ENCODE results near the gene SNAPC3.
"Not testable (repeated sequence)": the region's sequence is repeated elsewhere in the genome, so short reads cannot be mapped to it uniquely, and the experiment has no call there.

The SNAPC3 gene

GRCh38 chr9:15400281-15400941 lies 22.3 kb upstream of the SNAPC3 start:
- Mint-ChIP-seq H3K4me1 (ENCODE audit: low read depth in 2 of 2) (no peaks in the 10 kb centered on the region), H3K36me3 (ENCODE audit: insufficient read depth) (no peaks in the 10 kb centered on the region), H3K27ac (no peak overlapping the region), H3K27me3 (no peaks in the 10 kb centered on the region), H3K4me3 (no peak overlapping the region), H3K9me3 (no peaks in the 10 kb centered on the region)
- DNase-seq (no peak), ATAC-seq (replicated peaks) (no peak)

GRCh38 chr9:15401266-15401665 lies 21.4 kb upstream of the SNAPC3 start:
- no peaks in the 10 kb centered on the region for H3K9me3 Mint-ChIP-seq

GRCh38 chr9:15403155-15403554 lies 19.5 kb upstream of the SNAPC3 start:
- no peak overlapping the region for H3K27ac Mint-ChIP-seq
- H3K4me1 Mint-ChIP-seq (ENCODE audit: low read depth in 2 of 2), result peaks cover 0 to under 1% of the 10 kb centered on the region in 2 donors
- no peaks in the 10 kb centered on the region for H3K36me3 Mint-ChIP-seq (ENCODE audit: insufficient read depth)
- ATAC-seq (replicated peaks), result peak; percentile 67
- H3K27me3 Mint-ChIP-seq, result no peaks in the 10 kb centered on the region
- peak in 1 of 3 experiments; percentile 6 for DNase-seq
- no peaks in the 10 kb centered on the region for H3K9me3 Mint-ChIP-seq
- H3K4me3 Mint-ChIP-seq, result no peak overlapping the region

More at GRCh38 chr9:15401266-15401665, 21.4 kb upstream of the SNAPC3 start:
- Mint-ChIP-seq H3K4me3 (no peak overlapping the region), H3K36me3 (ENCODE audit: insufficient read depth) (no peaks in the 10 kb centered on the region), H3K4me1 (ENCODE audit: low read depth in 2 of 2) (no peaks in the 10 kb centered on the region), H3K27me3 (no peaks in the 10 kb centered on the region), H3K27ac (no peak overlapping the region)
- ATAC-seq (replicated peaks) (no peak), DNase-seq (no peak)

- no peak for DNase-seq
- Mint-ChIP-seq H3K27ac (no peak overlapping the region), H3K36me3 (ENCODE audit: insufficient read depth) (no peaks in the 10 kb centered on the region), H3K27me3 (no peaks in the 10 kb centered on the region), H3K4me1 (ENCODE audit: low read depth in 2 of 2) (peaks cover 0 to 4% of the 10 kb centered on the region in 2 donors), H3K9me3 (no peaks in the 10 kb centered on the region), H3K4me3 (no peak overlapping the region)
- ATAC-seq (replicated peaks), result no peak
Measured at GRCh38 chr9:15404171-15404570, 18.5 kb upstream of the SNAPC3 start.

- ATAC-seq (replicated peaks), result peak; percentile 52
Measured at GRCh38 chr9:15416880-15417279, 5.8 kb upstream of the SNAPC3 start.

GRCh38 chr9:15417626-15418025 lies 5.0 kb upstream of the SNAPC3 start:
- ATAC-seq (replicated peaks) (no peak), DNase-seq (no peak)
- Mint-ChIP-seq H3K4me3 (no peak overlapping the region), H3K27me3 (peaks cover 0 to 2% of the 10 kb centered on the region in 2 donors), H3K27ac (no peak overlapping the region), H3K9me3 (no peaks in the 10 kb centered on the region), H3K36me3 (ENCODE audit: insufficient read depth) (peaks cover 7% of the 10 kb centered on the region), H3K4me1 (ENCODE audit: low read depth in 2 of 2) (peaks cover 7% of the 10 kb centered on the region in 2 donors)

More at GRCh38 chr9:15416880-15417279, 5.8 kb upstream of the SNAPC3 start:
- Mint-ChIP-seq H3K4me3 (no peak overlapping the region), H3K36me3 (ENCODE audit: insufficient read depth) (no peaks in the 10 kb centered on the region), H3K9me3 (no peaks in the 10 kb centered on the region), H3K27me3 (peaks cover 0 to 10% of the 10 kb centered on the region in 2 donors), H3K27ac (no peak overlapping the region), H3K4me1 (ENCODE audit: low read depth in 2 of 2) (peaks cover 7 to 9% of the 10 kb centered on the region in 2 donors)
- DNase-seq, result peak; percentile 30 to 38 (median 30)

GRCh38 chr9:15420796-15421195 lies 1.9 kb upstream of the SNAPC3 start:
- peaks cover 18% of the 10 kb centered on the region for H3K36me3 Mint-ChIP-seq (ENCODE audit: insufficient read depth)
- DNase-seq (no peak), ATAC-seq (replicated peaks) (no peak)
- peaks cover 17 to 27% of the 10 kb centered on the region in 2 donors for H3K4me1 Mint-ChIP-seq (ENCODE audit: low read depth in 2 of 2)
- H3K27me3 Mint-ChIP-seq, result no peaks in the 10 kb centered on the region
- H3K4me3 Mint-ChIP-seq, result no peak overlapping the region
- no peak overlapping the region for H3K27ac Mint-ChIP-seq
- no peaks in the 10 kb centered on the region for H3K9me3 Mint-ChIP-seq

- peaks cover 23 to 33% of the 10 kb centered on the region in 2 donors for H3K4me1 Mint-ChIP-seq (ENCODE audit: low read depth in 2 of 2)
- DNase-seq (no peak), ATAC-seq (replicated peaks) (no peak)
- no peaks in the 10 kb centered on the region for H3K27me3 Mint-ChIP-seq
- no peaks in the 10 kb centered on the region for H3K9me3 Mint-ChIP-seq
- peaks cover 21% of the 10 kb centered on the region for H3K36me3 Mint-ChIP-seq (ENCODE audit: insufficient read depth)
- peak overlapping the region in 1 of 2 donors; percentile 76 for H3K27ac Mint-ChIP-seq
- peak overlapping the region in 1 of 2 donors; percentile 90 for H3K4me3 Mint-ChIP-seq
Measured at GRCh38 chr9:15421532-15421931, 1.1 kb upstream of the SNAPC3 start.

GRCh38 chr9:15421990-15422371 lies 695 bp upstream of the SNAPC3 start:
- no peak for DNase-seq
- H3K4me3 Mint-ChIP-seq, result peak overlapping the region; percentile 90 to 91
- H3K9me3 Mint-ChIP-seq, result no peaks in the 10 kb centered on the region
- peaks cover 23 to 33% of the 10 kb centered on the region in 2 donors for H3K4me1 Mint-ChIP-seq (ENCODE audit: low read depth in 2 of 2)
- ATAC-seq (replicated peaks), result no peak
- no peaks in the 10 kb centered on the region for H3K27me3 Mint-ChIP-seq
- H3K36me3 Mint-ChIP-seq (ENCODE audit: insufficient read depth), result peaks cover 21% of the 10 kb centered on the region
- peak overlapping the region; percentile 76 to 97 for H3K27ac Mint-ChIP-seq

- peaks cover 23 to 38% of the 10 kb centered on the region in 2 donors for H3K4me1 Mint-ChIP-seq (ENCODE audit: low read depth in 2 of 2)
- peak overlapping the region; percentile 76 to 97 for H3K27ac Mint-ChIP-seq
- no peaks in the 10 kb centered on the region for H3K9me3 Mint-ChIP-seq
- DNase-seq, result peak in 1 of 3 experiments; percentile 5
- no peak for ATAC-seq (replicated peaks)
- H3K27me3 Mint-ChIP-seq, result no peaks in the 10 kb centered on the region
- H3K36me3 Mint-ChIP-seq (ENCODE audit: insufficient read depth), result peaks cover 28% of the 10 kb centered on the region
- H3K4me3 Mint-ChIP-seq, result peak overlapping the region; percentile 90 to 91
Measured at GRCh38 chr9:15423231-15423985, 732 bp downstream of the SNAPC3 start.

GRCh38 chr9:15426019-15426418 lies 3.3 kb downstream of the SNAPC3 start:
- DNase-seq (no peak), ATAC-seq (replicated peaks) (no peak)
- no peaks in the 10 kb centered on the region for H3K27me3 Mint-ChIP-seq
- H3K4me1 Mint-ChIP-seq (ENCODE audit: low read depth in 2 of 2), result peaks cover 40 to 61% of the 10 kb centered on the region in 2 donors
- H3K36me3 Mint-ChIP-seq (ENCODE audit: insufficient read depth), result peaks cover 37% of the 10 kb centered on the region
- no peaks in the 10 kb centered on the region for H3K9me3 Mint-ChIP-seq
- H3K4me3 Mint-ChIP-seq, result no peak overlapping the region
- H3K27ac Mint-ChIP-seq, result no peak overlapping the region

GRCh38 chr9:15427702-15428101 lies 5.0 kb downstream of the SNAPC3 start:
- not testable (repeated sequence) for DNase-seq; ATAC-seq (replicated peaks); H3K27ac Mint-ChIP-seq; H3K9me3 Mint-ChIP-seq; H3K27me3 Mint-ChIP-seq
- Mint-ChIP-seq H3K4me3 (peak overlapping the region in 1 of 2 donors; percentile 22), H3K4me1 (ENCODE audit: low read depth in 2 of 2) (peaks cover 41 to 60% of the 10 kb centered on the region in 2 donors), H3K36me3 (ENCODE audit: insufficient read depth) (peaks cover 37% of the 10 kb centered on the region)

GRCh38 chr9:15430920-15431844 lies 8.5 kb downstream of the SNAPC3 start:
- H3K36me3 Mint-ChIP-seq (ENCODE audit: insufficient read depth), result peaks cover 55% of the 10 kb centered on the region

More at GRCh38 chr9:15430920-15431844, 8.5 kb downstream of the SNAPC3 start:
- Mint-ChIP-seq H3K4me3 (no peak overlapping the region), H3K4me1 (ENCODE audit: low read depth in 2 of 2) (peaks cover 35 to 47% of the 10 kb centered on the region in 2 donors), H3K9me3 (no peaks in the 10 kb centered on the region), H3K27ac (peak overlapping the region; percentile 4 to 95), H3K27me3 (no peaks in the 10 kb centered on the region)
- ATAC-seq (replicated peaks) (no peak), DNase-seq (no peak)
